HepG2 (cell line): ENCODE results near the gene C19orf18. TPM values are rescaled to one million over a fixed set of nuclear protein-coding genes. Genes with fewer than 3 reads are reported as not detected.

ENCODE experiments used
- BORCS8-MEF2B ChIP-seq: sonication (generic); formaldehyde crosslinking; IDR thresholded peaks from 2 replicates; pipeline ENCODE4 v1.8.0; 2022; ENCODE audit warnings: mild to moderate bottlenecking, missing genetic modification reagents
- JUND ChIP-seq: sonication (generic); formaldehyde crosslinking; IDR thresholded peaks from 2 replicates; pipeline ENCODE4 v1.8.0; 2022; ENCODE audit warnings: mild to moderate bottlenecking, missing genetic modification reagents
- KDM1A ChIP-seq: IDR thresholded peaks from 2 replicates; pipeline ENCODE4 v1.6.1; 2016; ENCODE audit warnings: missing compliant biosample characterization
- SRY ChIP-seq: sonication (generic); formaldehyde crosslinking; IDR thresholded peaks from 2 replicates; pipeline ENCODE4 v1.8.0; 2022; ENCODE audit warnings: mild to moderate bottlenecking, missing genetic modification reagents
- ZHX1 ChIP-seq: sonication (generic); formaldehyde crosslinking; IDR thresholded peaks from 2 replicates; pipeline ENCODE4 v1.8.1; 2022; ENCODE audit warnings: low read depth, mild to moderate bottlenecking, missing genetic modification reagents
- ZNF142 ChIP-seq: sonication (generic); formaldehyde crosslinking; IDR thresholded peaks from 2 replicates; pipeline ENCODE4 v1.4.0; 2020; ENCODE audit warnings: missing genetic modification reagents
- ZNF232 ChIP-seq: sonication (generic); formaldehyde crosslinking; IDR thresholded peaks from 2 replicates; pipeline ENCODE4 v1.4.0; 2020; ENCODE audit warnings: missing genetic modification reagents, borderline replicate concordance
- ZNF646 ChIP-seq: sonication (generic); formaldehyde crosslinking; IDR thresholded peaks from 2 replicates; pipeline ENCODE4 v1.9.0; 2021; ENCODE audit warnings: mild to moderate bottlenecking, missing genetic modification reagents
- polyA plus RNA-seq, 8 experiments: library from polyadenylated mRNA; depleted of rRNA in 3 of 8; stranded (reverse) in 7 of 8; unstranded in 1 of 8; fragments of >200 nt; fragmentation: Illumina TruSeq in 4 of 8; extraction: Trizol in 4 of 8; gene quantifications; 2 replicates each; pipeline versions ENCODE4 v1.2.1 to v1.2.3, GENCODE V29; 2011 to 2016; ENCODE audit warnings: low read depth in 4 of 8, missing spikeins in 1 of 8, mixed read lengths in 1 of 8; ENCODE audit not compliant: insufficient read depth in 1 of 8
- total RNA-seq, 5 experiments: library from RNA; depleted of rRNA; stranded (reverse); fragments of >200 nt; fragmentation: Illumina TruSeq; extraction: Trizol; gene quantifications; 2 replicates each; pipeline ENCODE4 v1.2.3, GENCODE V29; 2016; ENCODE audit warnings: low read depth in 1 of 5

The C19orf18 gene
- total and polyA plus RNA-seq, 2 of the 13 experiments (the other 11 are each of a cell fraction or from before 2014, with no cell fraction given) = 0.38 to 0.55 TPM

GRCh38 chr19:58002384-58003173 lies 28.2 kb upstream of the C19orf18 start, which contains the start of gene ZNF606 (continued):
- peak; percentile 62 for TF ChIP-seq ZHX1 (CRISPR knock-in tag)
- TF ChIP-seq SRY = peak; percentile 43; the same call in 1 of the 2 replicates
- TF ChIP-seq ZNF232 (CRISPR knock-in tag) = no peak; the same call in 1 of the 2 replicates
- TF ChIP-seq KDM1A (CRISPR knock-in tag) = peak; percentile 93; the same call in 1 of the 2 replicates
- peak; percentile 37; the same call in 1 of the 2 replicates for TF ChIP-seq ZNF142 (CRISPR knock-in tag)
- peak; percentile 28; the same call in 1 of the 2 replicates for TF ChIP-seq BORCS8-MEF2B (CRISPR knock-in tag)
- no peak for TF ChIP-seq ZNF646 (CRISPR knock-in tag)
- peak; percentile 1; the same call in 1 of the 2 replicates for TF ChIP-seq JUND (CRISPR knock-in tag)
